Left ventricle myocardium inferior (tissue), 1 donor: ENCODE data around the gene MEIKIN. TPM values are rescaled to one million over a fixed set of nuclear protein-coding genes. Genes with fewer than 3 reads are reported as not detected.
"Not testable (repeated sequence)": the region's sequence is repeated elsewhere in the genome, so short reads cannot be mapped to it uniquely, and the experiment has no call there.

Source experiments
- DNase-seq: peaks from one replicate; pipeline ENCODE4 v3.0.0-alpha.2; 2020
- H3K27ac ChIP-seq: fragments of 200-600 bp; replicated peaks from 2 replicates; pipeline ENCODE4 v1.8.0; 2021
- H3K27me3 ChIP-seq: fragments of 200-600 bp; 2 replicates; pipeline ENCODE4 v1.8.0; 2021; ENCODE audit warnings: low read depth
- H3K36me3 ChIP-seq: fragments of 200-600 bp; 2 replicates; pipeline ENCODE4 v1.8.0; 2021
- H3K4me1 ChIP-seq: fragments of 200-600 bp; 2 replicates; pipeline ENCODE4 v1.8.0; 2021
- H3K4me3 ChIP-seq: fragments of 200-600 bp; 2 replicates; pipeline ENCODE4 v1.8.0; 2021; ENCODE audit warnings: mild to moderate bottlenecking, moderate library complexity
- H3K9me3 ChIP-seq: fragments of 200-600 bp; replicated peaks from 2 replicates; pipeline ENCODE4 v1.8.0; 2021
- CTCF ChIP-seq: fragments of 200-600 bp; IDR thresholded peaks from 2 replicates; pipeline ENCODE4 v1.8.0; 2021; ENCODE audit warnings: antibody characterized with exemption, mild to moderate bottlenecking, borderline replicate concordance
- intact Hi-C: fragments of 100-400 bp; cut with micrococcal nuclease; formaldehyde crosslinking; loops from one replicate; pipeline ENCODE4 v1.11.0; 2022
- total RNA-seq: library from RNA; stranded (reverse); fragmentation: NEBNext Ultra II Directional; extraction: Animal tissue kit (Norgen Biotek cat#: 25700); gene quantifications from one replicate; pipeline ENCODE4 v1.2.1, GENCODE V29; 2021
- donor health status: DM: no; HTN: yes; CAD: no; lungs with severe emphysema.

Gene MEIKIN
- total RNA-seq, 1 donor from 2014 or later: not detected

- no peak for DNase-seq
- no peak overlapping the region for H3K27ac ChIP-seq
- peaks cover 52% of the 10 kb centered on the region for H3K9me3 ChIP-seq
- H3K4me3 ChIP-seq: no peak overlapping the region
- no peaks in the 10 kb centered on the region for H3K36me3 ChIP-seq
- TF ChIP-seq CTCF: no peak
- H3K27me3 ChIP-seq: no peaks in the 10 kb centered on the region
- intact Hi-C loops: no loop called here
- H3K4me1 ChIP-seq: no peaks in the 10 kb centered on the region
Observed at GRCh38 chr5:131906668-131907067, 38.8 kb downstream of the MEIKIN start.

GRCh38 chr5:131902266-131902665 is 43.2 kb downstream of the MEIKIN start:
- H3K36me3 ChIP-seq, H3K27ac ChIP-seq, H3K4me3 ChIP-seq, H3K4me1 ChIP-seq, H3K27me3 ChIP-seq, intact Hi-C loops, DNase-seq: not testable (repeated sequence)
- peaks cover 33% of the 10 kb centered on the region for H3K9me3 ChIP-seq

GRCh38 chr5:131899686-131900085 is 45.8 kb downstream of the MEIKIN start:
- Histone ChIP-seq H3K4me3 (no peak overlapping the region), H3K27me3 (peaks cover 5% of the 10 kb centered on the region), H3K27ac (no peak overlapping the region), H3K4me1 (no peaks in the 10 kb centered on the region), H3K9me3 (peaks cover 39% of the 10 kb centered on the region), H3K36me3 (no peaks in the 10 kb centered on the region)
- TF ChIP-seq CTCF: no peak
- intact Hi-C loops: no loop called here
- no peak for DNase-seq

- Histone ChIP-seq H3K4me3 (no peak overlapping the region), H3K27ac (no peak overlapping the region), H3K4me1 (no peaks in the 10 kb centered on the region), H3K36me3 (no peaks in the 10 kb centered on the region), H3K27me3 (peaks cover 7% of the 10 kb centered on the region), H3K9me3 (peaks cover 22% of the 10 kb centered on the region)
- intact Hi-C loops: no loop called here
- DNase-seq: no peak
- no peak for TF ChIP-seq CTCF
Observed at GRCh38 chr5:131883984-131884383, 61.5 kb downstream of the MEIKIN start.

- no peak for TF ChIP-seq CTCF
- Histone ChIP-seq H3K4me1 (no peaks in the 10 kb centered on the region), H3K4me3 (no peak overlapping the region), H3K9me3 (peaks cover 5% of the 10 kb centered on the region), H3K36me3 (no peaks in the 10 kb centered on the region), H3K27me3 (peaks cover 7% of the 10 kb centered on the region), H3K27ac (no peak overlapping the region)
- intact Hi-C loops: no loop called here
- DNase-seq: no peak
Observed at GRCh38 chr5:131879705-131880104, 65.8 kb downstream of the MEIKIN start.

- H3K4me3 ChIP-seq: no peak overlapping the region
- peaks cover 5% of the 10 kb centered on the region for H3K9me3 ChIP-seq
- H3K27ac ChIP-seq: no peak overlapping the region
- H3K36me3 ChIP-seq: no peaks in the 10 kb centered on the region
- H3K27me3 ChIP-seq: peaks cover 7% of the 10 kb centered on the region
- no peak for DNase-seq
- no peaks in the 10 kb centered on the region for H3K4me1 ChIP-seq
- intact Hi-C loops: no loop called here
- no peak for TF ChIP-seq CTCF
Observed at GRCh38 chr5:131877873-131878272, 67.6 kb downstream of the MEIKIN start.

GRCh38 chr5:131871251-131871650 is 74.2 kb downstream of the MEIKIN start:
- intact Hi-C loops, H3K27ac ChIP-seq, H3K4me3 ChIP-seq, H3K27me3 ChIP-seq, DNase-seq, H3K36me3 ChIP-seq, H3K4me1 ChIP-seq: not testable (repeated sequence)
- peaks cover 36% of the 10 kb centered on the region for H3K9me3 ChIP-seq
